ENCODE data around the gene DBNDD2.

Gene DBNDD2

DNA sequence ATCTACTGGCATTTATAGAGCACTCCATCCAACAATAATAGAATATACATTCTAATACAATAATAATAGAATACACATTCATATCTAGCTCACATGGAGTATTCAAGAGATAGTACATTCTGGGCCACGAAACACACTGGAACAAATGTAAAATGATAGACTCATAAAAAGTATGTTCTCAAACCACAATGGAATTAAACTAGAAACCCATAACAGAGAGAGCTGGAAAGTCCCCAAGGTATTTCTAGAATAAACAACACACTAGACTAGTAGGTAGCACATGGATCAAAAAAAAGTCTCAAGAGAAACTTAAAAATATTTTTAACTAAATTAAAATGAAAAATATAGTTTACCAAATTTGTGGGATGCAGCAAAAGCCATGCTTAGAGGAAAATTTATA is 20.8 kb upstream of the DBNDD2 start:
- DNase-seq, result no peak

DNA sequence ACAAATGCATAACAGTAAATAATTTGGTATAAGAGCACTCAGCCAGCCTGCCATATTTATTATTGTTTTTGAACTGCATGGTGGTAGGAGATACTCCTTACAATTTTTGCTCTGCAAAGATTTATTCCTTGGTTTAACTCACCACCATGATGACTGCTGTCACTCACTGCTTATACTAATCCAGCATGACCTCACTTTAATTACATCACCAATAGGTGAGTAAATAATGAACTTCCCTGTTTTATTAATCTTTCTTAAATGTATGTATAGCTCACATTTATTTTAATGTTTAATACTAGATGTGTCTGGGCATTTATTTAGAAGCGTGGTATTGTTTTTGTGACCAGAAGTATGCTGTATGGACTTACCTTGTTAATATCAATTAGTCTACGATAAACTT is 17.2 kb upstream of the DBNDD2 start:
- DNase-seq, result no peak

DNA sequence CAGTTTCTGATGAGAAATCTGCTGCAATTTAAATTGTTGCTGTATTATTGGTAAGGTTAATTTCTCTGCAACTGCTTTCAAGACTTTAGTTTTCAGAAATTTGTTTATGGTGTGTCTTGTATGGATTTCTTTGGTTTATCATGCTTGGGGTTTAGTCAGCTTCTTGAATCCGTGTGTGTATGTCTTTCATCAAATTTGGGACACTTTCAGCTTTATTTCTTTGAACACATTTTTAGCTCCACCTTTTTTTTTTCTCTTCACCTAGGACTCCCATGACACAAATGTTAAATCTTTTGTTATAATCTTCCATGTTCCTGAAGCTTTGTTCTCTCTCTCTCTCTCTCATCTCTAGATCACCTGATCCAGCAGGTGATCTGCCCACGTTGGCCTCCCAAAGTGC is 16.5 kb upstream of the DBNDD2 start:
- no peak for DNase-seq

DNA sequence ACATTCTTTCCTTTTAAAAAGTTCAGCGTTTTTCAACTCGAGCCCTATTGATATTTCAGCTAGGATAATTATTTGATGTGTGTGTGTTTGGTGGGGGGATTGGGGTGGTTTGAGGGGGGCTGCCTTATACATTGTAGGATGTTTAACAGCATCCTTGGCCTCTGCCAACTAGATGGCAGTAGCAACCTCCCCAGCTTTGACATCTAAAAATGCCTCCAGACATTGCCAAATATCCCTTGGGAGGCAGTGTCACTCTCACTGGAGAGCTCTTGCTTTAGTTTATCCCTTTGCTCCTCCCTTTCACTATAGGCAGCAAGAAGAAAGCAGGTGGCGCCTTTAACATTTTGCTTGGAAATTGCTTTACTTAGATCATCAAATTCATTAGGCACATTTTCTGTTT is 15.4 kb upstream of the DBNDD2 start:
- no peak for DNase-seq

DNA sequence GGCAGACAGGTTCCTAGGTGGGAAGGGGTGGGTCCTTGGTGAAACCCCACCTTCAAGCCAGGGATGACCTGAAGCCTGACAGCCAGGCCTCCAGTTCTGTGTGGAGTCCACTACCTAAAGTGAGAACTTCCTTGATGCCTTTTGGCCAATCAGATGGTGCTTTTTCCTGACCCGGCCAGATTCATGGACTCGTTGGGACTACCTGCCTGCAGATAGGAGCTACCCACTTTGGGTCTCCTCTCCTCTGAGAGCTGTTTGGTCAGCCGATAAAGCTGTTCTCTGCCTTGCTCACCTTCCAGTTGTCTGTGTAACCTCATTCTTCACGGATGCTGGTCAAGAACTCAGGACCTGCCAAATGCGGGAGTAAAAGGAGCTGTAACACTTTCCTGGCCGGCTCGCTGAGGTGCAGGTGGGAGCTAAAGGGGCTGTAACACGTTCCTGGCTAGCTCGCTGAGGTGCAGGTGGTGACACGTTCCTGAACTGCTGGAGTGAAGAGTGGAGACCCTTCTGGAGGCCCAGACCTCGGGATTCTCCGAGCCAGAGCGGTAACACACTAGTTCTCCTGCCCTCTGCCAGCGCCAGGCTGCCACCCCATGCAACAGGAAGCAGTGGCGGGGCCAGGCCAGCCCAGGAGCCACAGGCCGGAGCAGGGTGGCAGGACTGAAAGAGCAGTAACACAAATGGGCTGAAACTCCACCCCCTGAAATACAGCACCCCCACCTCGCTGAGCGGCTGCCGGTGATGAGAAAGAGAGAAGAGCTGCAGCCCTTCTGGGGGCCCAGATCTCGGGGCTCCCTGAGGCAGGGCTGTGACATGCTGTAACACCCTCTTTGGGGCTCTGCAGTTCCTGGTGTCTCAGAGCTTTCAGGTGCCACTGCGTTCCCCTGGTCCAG is 13.6 kb upstream of the DBNDD2 start:
- no peak for DNase-seq

DNA sequence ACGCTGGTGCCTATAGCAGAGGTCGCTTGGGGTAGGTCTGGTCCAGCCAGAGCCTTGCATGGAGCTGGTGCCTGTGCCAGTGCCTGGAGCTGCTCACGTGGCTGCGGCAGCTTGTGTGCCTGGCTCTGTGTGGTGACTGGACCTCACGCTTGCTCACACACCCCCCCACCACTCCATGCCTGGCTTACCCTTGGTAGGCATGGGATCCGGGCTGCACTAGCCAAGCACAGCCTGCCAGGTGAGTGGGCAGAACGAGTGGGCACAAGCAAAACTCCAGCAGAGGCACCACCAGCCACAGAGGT is 13.0 kb upstream of the DBNDD2 start:
- no peak for DNase-seq

DNA sequence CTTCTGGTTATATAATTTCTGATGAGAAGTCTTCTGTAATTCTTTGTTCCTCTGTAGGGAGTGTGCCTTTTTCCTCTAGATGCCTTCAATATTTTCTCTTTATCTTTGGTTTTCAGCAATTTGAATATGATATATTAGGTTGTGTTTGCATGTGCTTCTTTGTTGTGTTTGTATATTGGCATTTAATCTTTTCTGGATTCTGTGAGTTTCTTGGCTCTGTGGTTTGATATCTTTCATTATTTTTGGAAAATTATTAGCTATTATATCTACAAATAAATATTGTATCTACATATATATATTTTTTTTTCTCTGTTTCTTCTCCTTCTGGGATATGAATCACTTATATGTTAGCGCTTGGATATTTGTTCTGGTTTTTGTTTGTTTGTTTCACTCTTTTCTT is 9.1 kb upstream of the DBNDD2 start:
- DNase-seq, result no peak

DNA sequence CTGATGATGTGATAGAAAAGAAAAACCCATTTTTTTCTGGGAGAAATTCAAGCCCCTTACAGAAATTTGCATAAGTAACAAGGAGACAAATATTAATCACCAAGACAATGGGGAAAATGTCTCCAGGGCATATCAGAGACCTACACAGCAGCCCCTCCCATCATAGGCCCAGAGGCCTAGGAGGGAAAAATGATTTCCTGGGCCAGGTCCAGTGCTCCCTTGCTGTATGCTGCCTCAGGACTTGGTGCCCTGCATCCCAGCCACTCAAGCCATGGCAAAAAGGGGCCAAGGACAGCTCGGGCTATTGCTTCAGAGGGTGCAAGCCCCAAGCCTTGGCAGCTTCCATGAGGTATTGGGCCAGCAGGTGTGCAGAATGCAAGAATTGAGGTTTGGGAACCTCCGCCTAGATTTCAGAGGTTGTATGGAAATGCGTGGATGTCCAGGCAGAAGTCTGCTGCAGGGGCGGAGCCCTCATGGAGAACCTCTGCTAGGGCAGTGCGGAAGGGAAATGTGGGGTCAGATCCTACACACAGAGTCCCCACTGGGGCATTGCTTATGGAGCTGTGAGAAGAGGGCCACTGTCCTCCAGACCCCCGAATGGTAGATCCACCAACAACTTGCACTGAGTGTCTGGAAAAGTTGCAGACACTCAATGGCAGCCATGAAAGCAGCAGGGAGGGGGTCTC is 7.6 kb upstream of the DBNDD2 start:
- DNase-seq, result no peak

DNA sequence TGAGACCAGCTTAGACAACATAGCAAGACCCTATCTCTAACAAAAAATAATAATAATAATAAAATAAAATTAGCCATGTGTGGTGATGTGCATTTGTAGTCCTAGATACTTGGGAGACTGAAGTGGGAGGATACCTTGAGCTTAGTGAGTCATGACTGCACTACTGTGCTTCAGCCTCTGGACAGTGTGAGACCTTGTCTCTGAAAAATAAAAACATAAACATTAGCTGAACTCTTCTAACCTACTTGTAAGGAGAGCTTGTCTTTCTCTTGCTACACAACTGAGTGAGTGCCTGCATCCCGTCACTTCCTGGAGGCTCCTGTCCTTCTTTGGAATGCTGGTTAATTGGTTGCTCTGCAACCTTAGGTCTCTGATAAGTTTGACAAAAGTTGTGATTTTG is 5.1 kb upstream of the DBNDD2 start:
- no peak for DNase-seq

DNA sequence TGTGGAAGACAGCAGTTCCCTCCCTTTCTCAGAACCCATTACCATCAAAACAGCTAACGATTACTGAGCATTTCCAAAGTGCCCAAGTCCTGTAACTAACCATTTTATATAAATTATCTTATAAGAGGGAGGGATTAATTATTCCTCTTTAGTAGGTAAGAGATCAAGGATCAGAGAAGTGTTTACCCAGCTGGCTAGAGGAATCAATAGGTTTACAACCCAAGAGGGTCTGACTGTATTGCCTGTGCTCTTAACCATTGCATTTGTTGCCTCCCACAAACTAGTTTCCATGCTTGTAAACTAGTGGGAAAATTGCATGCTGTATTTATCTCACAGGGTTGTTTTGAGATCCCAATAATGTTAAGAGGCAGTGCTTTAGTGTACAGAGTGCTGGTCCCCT is 3.7 kb upstream of the DBNDD2 start:
- DNase-seq, result peak; percentile 94

DNA sequence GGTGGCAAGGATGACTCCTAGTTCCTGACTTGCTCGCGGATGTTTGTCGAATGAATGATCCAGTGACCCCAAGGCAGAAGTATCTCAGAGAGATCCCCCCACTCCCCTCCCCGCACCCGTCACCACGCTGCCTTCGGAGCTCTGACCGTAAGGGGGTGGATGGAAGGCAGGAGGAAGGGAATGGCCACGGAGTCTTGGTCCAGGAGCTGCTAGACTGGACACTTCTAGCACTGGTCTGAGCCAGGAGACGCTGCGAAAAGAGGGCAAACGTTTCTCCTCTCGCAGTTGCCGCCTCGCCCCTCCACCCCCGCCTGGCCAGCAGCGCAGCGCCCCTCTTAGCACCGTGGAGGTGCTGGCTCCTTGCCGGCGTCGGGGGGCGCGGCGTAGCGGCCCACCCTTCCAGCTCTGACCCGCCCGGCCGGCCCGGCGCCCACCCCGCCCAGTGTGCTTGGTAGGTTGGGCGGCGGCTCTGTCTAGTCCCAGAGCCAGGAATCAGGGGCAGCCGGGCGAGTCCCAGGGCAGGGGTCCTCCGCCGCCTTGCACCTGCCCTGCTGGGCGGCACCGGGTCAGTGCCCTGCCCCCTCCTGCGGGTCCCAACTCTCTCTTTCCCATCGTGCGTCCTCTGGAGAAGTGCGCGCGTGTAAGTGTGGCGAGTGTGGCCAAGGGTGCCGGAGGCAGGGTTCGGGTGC is 2.4 kb upstream of the DBNDD2 start:
- DNase-seq, result no peak

DNA sequence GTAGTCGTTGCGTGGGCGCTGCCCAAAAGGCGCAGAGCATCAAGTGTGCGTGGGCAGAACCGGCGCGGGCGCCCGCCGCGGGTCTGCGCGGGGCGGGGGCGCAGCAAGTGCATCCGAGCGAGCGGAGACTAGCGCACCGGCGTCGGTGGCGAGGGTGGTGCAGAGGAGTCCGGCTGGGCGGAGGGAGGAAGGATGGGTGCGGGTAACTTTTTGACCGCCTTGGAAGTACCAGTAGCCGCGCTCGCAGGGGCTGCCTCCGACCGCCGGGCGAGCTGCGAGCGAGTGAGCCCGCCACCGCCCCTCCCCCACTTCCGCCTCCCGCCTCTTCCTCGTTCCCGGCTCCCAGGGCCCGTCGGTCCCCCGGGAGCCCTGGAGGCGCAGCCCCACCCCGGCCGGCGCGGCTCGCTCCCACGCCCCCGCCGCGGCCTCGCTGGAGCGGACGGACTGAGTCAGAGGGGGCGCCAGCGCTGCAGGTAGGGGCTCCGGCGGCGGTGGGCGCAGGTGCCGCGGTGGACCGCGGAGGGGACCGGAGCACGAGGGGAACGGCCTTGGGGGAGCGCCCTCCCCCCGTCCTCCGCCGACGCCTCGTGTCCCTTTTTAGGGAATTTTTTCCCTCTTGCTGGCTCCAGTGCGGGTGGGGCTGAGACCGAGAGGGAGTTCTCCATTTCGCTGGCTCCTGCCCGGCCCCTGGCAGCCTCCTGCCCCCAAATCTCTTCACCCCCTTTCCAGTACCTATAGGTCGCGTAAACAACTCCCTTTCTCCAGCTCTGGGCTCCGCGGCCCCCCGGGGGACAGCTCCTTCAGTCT is 1.6 kb upstream of the DBNDD2 start:
- peak; percentile 44 for DNase-seq

DNA sequence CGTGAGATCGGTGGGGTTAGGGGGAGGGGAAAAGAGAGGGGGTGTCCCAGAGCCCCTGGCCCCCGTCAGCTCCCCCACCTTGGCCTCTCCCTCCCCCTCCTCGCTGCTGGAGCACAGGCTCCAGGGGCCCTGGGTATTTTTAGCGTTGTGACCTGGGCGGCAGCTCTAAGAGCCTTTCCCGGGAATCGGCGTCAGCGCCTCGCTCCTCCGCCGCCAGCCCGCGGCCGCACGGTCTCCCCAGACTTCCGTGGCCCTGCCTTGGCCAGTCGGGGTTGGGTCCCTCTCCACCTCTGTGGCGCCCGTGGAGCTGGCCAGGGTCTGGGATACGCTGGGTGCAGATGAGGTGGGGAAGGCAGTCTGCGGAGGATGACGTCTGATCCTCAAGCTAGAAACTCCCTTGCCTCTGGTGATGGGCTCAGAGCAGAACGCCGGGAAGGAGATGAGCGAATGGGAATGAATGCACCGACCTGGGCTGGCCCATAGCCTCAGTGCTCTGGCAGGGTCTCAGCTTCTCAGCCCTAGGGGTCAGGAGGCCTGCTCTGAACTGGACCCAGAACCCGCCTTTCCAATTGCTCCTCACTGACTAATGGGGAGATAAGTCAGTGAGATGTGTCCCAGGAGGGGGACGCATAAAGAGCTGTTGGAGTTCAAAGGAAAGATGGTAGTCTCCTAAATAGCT is 883 bp upstream of the DBNDD2 start:
- peak; percentile 29 for DNase-seq

DNA sequence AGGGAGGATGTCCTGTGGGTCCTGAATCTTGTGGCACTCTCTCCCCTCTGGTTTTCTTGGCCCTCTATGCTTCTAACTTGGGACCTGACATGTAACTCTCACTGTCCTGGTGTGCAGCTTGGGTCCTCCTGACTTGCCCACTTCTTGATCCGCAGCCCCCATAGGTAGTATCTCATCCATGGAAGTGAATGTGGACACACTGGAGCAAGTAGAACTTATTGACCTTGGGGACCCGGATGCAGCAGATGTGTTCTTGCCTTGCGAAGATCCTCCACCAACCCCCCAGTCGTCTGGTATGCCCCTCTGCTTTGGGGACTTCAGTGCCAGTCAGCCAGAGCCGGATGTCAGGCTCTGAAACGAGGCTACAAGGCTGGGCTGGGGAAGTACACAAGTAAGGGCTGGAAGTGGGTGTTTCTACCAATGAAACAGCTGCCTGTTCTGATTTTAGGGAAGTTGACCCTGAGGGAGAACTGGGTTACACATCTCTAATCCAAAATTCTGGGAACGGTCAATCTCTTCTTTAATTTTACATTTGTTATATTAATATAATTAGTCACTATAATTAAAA is 641 bp downstream of the DBNDD2 start:
- no peak for DNase-seq

DNA sequence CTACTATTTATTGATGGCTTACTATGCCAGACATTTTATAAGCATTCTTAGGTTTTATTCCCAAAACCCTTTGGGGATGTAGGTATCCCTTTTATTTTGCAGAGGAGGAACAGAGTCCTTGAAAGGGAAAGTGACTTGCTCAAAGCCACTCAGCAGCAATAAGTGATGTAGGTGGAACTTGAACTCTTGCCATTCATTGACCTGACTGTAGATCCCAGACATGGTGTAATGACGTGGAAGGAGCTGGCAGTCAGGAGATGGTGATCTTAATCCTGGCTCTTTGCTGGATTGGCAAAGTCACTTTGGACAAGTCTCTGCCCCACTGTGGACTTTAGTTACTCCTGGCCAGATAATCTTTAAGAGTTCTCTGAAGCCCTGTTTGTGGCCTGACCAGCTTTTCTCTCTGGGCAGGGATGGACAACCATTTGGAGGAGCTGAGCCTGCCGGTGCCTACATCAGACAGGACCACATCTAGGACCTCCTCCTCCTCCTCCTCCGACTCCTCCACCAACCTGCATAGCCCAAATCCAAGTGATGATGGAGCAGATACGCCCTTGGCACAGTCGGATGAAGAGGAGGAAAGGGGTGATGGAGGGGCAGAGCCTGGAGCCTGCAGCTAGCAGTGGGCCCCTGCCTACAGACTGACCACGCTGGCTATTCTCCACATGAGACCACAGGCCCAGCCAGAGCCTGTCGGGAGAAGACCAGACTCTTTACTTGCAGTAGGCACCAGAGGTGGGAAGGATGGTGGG is 1.6 kb downstream of the DBNDD2 start:
- DNase-seq, result no peak

DNA sequence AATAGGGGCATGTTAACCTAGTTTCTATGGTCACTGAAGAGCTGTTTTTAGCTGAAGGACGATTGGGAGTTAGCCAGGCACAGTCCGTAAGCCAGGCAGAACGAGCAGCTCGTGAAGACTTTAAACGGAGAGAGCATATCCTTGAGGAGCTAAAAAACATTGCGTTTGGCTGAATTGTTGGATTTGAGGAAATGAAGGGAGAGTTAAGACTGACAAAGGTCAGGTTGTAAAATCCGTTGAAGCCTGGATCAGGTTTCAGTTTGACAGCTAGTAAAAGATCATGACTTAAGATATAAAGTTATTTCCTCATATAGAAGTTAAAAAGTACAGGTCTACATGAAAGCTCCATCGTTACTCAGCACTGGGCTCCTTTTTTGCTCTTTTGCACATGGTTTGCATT is 2.8 kb downstream of the DBNDD2 start:
- no peak for DNase-seq

DNA sequence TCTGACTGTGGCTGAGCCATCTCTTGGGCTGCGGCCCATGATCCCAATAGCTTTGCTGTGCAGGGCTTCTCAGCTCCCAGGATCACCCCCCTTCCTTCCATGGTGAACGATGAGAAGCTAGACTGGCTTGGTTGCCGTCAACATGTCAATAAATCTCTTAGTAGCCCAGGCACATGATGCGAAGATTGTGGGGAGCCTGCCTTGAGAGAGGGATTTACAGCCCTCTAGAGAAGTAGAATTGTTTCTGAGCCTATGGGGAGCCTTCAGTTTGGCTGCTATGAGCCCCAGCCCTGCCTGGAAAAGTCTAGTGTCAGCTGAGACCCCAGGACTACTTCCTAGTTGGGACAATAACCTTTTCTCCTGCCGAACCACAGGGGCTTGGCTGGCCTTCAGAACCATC is 4.6 kb downstream of the DBNDD2 start:
- DNase-seq, result no peak

DNA sequence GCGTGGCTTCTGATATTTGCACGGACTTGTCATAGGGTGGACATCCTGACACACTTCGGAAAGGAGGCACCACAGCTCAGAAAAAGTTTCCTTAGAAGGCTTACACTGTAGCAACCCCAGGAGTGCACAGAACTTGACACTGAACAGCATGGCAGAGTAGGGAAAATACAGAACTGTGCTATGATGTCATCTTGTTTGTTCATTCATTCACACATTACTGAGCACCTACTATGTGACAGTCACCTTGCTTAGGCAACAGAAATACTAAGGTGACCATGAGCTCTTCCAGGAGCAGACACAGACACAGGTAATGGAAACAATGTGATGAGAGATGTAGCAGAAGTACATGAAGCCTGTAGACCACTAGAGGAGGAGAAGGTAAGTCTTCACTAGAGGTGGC is 5.4 kb downstream of the DBNDD2 start:
- no peak for DNase-seq

DNA sequence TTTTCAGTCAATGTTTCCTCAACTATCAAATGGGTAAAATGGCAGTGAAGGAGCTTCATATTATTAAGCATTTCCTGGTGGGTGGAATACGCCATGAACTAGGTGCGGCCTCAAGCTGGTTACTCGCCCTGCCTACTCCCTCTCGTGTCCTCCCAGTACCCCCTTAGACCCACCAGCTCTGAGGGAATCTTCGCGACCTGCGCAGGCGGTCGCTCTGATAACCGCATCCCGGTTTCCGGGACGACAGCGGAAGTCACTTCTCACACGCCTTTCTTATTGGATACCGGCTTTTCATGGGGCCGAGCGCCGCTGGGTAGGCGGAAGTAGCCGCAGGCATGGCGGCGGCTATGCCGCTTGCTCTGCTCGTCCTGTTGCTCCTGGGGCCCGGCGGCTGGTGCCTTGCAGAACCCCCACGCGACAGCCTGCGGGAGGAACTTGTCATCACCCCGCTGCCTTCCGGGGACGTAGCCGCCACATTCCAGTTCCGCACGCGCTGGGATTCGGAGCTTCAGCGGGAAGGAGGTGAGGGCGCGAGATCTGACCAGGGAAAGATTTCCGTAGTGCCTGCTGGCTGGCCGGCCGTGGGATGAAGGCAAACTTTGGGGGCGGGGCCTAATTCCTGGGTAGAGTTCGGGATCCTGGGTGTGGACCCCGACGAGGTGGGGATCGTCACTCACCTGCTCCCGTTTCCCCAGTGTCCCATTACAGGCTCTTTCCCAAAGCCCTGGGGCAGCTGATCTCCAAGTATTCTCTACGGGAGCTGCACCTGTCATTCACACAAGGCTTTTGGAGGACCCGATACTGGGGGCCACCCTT is 7.9 kb downstream of the DBNDD2 start, which contains the start of gene PIGT:
PIGT (plus strand) TSS at position 320 of the 816 bp plus-strand sequence; CDS start at position 336, 16 bp downstream.
- DNase-seq, result peak; percentile 91

DNA sequence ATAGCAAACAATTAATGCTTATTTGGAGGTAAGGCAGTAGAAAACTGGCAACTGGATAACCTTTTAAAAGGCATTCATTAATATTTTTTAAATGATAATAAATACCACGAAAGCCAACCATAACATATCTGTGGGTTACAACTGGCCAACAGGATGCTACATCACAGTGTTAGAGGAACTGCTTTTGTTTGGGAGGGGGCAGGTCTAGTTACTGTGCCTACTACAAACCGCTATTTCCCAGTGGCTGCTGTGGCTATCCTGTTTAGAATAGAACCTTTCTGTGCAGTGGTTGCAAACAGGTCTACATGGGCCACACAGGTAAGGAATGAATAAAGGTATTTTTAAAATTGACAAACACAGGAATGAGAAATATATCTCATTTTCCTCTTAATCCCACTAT is 8.8 kb downstream of the DBNDD2 start:
- DNase-seq, result no peak

Data from NCI-H1105 treated with DMSO at 0.1 percent for 48 hours (cell line).